ENCODE results near the gene SERAC1. TPM values are rescaled to one million over a fixed set of nuclear protein-coding genes. Genes with fewer than 3 reads are reported as not detected.
A peak's percentile ranks its signal among the peaks of the same experiment; 100 is the strongest.

Gene SERAC1
- total RNA-seq, 1 donor from 2014 or later: 10.1 TPM

DNA sequence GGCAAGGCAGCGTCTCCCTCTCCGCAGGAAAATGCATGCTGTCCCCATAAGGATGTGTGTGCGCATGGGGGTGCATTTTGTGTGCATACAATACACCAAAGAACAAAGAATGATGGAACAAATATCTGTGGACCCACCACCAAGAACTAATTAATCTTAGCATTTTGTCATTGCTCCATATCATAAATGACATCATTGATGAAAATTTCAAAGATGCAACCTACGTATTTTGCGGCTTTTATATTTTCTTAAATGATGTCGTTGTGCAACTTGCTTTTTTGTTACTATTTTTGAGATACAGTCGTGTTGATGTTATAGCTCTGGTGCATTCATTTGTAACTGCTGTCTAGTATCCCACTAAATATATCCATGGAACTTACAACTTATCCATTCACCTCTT, 89.7 kb downstream of the SERAC1 start:
- Histone ChIP-seq H3K27me3 (no peaks in the 10 kb centered on the region), H3K4me1 (no peaks in the 10 kb centered on the region), H3K36me3 (peaks cover 0 to 4% of the 10 kb centered on the region in 2 donors), H3K27ac (no peak overlapping the region), H3K9me3 (no peaks in the 10 kb centered on the region), H3K4me3 (no peak overlapping the region)
- TF ChIP-seq POLR2AphosphoS5 (IDR thresholded peaks at IDR 0.05; ENCODE audit: insufficient read depth in 1 of 2, low read depth in 1 of 2) (no peak), POLR2A (IDR thresholded peaks at IDR 0.05) (no peak)
- TF ChIP-seq, protein P1, sequence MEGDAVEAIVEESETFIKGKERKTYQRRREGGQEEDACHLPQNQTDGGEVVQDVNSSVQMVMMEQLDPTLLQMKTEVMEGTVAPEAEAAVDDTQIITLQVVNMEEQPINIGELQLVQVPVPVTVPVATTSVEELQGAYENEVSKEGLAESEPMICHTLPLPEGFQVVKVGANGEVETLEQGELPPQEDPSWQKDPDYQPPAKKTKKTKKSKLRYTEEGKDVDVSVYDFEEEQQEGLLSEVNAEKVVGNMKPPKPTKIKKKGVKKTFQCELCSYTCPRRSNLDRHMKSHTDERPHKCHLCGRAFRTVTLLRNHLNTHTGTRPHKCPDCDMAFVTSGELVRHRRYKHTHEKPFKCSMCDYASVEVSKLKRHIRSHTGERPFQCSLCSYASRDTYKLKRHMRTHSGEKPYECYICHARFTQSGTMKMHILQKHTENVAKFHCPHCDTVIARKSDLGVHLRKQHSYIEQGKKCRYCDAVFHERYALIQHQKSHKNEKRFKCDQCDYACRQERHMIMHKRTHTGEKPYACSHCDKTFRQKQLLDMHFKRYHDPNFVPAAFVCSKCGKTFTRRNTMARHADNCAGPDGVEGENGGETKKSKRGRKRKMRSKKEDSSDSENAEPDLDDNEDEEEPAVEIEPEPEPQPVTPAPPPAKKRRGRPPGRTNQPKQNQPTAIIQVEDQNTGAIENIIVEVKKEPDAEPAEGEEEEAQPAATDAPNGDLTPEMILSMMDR (IDR thresholded peaks at IDR 0.05): no peak
- intact Hi-C loops (cut with DNase I): no loop called here
- no peak for DNase-seq (ENCODE audit: extremely low spot score in 2 of 2)

DNA sequence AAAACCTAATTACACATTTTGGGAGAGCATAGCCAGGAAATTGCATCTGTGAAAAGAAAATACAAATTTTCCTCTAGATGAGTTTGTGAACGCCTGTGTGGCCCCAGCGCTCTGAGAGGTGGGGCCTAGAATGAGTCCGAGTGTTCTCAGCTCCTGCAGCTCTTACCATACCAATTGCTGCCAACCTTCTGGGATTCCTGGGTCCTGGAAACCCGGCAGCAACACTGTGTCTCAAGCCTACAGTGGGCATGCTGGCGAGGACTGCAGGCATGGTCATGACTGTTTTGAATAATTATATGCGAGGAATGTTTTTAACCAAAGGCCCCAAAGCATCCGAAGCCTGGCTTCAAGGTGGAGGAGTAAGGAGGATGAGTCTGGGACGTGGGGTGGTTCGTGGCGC, 90.4 kb downstream of the SERAC1 start:
- intact Hi-C loops (cut with DNase I): no loop called here
- Histone ChIP-seq H3K9me3 (no peaks in the 10 kb centered on the region), H3K36me3 (peaks cover 0 to 4% of the 10 kb centered on the region in 2 donors), H3K27me3 (no peaks in the 10 kb centered on the region), H3K27ac (no peak overlapping the region), H3K4me3 (no peak overlapping the region), H3K4me1 (no peaks in the 10 kb centered on the region)
- no peak for DNase-seq (ENCODE audit: extremely low spot score in 2 of 2)
- TF ChIP-seq, protein P1 (IDR thresholded peaks at IDR 0.05): no peak
- TF ChIP-seq POLR2A (IDR thresholded peaks at IDR 0.05) (no peak), POLR2AphosphoS5 (IDR thresholded peaks at IDR 0.05; ENCODE audit: insufficient read depth in 1 of 2, low read depth in 1 of 2) (no peak)

DNA sequence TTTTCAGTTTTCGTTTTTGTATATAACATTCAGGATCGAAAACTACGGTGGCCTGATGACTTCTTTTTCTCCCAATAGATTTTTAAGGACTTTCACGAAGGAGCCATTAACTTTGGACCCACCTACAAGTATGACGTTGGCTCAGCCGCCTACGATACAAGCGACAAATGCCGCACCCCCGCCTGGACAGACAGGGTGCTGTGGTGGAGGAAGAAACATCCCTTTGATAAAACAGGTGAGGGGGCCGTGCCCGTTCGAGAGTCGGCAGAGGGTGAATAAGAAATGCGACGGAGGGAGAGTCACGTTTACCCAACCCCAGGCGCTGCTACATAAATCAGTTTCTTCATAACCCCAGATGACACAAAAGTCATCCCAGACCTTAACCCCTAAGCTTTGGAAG, 91.5 kb downstream of the SERAC1 start:
- no peak overlapping the region for H3K4me3 ChIP-seq
- no peak for TF ChIP-seq POLR2A (IDR thresholded peaks at IDR 0.05)
- TF ChIP-seq, protein P1 (IDR thresholded peaks at IDR 0.05): no peak
- TF ChIP-seq POLR2AphosphoS5 (IDR thresholded peaks at IDR 0.05; ENCODE audit: insufficient read depth in 1 of 2, low read depth in 1 of 2): no peak
- peaks cover 0 to 4% of the 10 kb centered on the region in 2 donors for H3K36me3 ChIP-seq
- intact Hi-C loops (cut with DNase I): no loop called here
- H3K9me3 ChIP-seq: no peaks in the 10 kb centered on the region
- no peaks in the 10 kb centered on the region for H3K27me3 ChIP-seq
- H3K4me1 ChIP-seq: no peaks in the 10 kb centered on the region
- no peak for DNase-seq (ENCODE audit: extremely low spot score in 2 of 2)
- H3K27ac ChIP-seq: no peak overlapping the region

DNA sequence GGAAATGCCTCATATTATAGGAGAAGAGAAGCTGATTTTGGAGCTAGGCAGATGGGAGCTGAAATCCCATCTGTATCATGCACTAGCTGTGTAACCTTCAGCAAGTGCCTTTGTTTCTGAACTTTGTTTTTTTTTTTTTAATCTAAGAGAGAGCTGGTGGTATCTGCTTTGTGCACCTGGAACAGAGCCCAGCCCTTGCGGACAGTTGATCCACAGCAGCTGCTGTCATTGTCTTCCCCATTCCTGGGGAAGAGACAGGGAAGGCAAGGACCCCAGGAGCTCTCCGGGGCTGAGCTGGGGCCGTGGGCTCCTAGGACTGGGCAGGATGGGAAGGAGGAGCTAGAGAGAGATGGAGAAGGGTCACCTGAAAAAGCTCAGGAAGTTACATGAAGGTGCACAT, 94.3 kb downstream of the SERAC1 start:
- intact Hi-C loops (cut with DNase I): loop anchor here (5.0 kb wide), 1 partner anchor 91 kb away; the partner anchor contains the start of gene SYNJ2
- H3K27me3 ChIP-seq: no peaks in the 10 kb centered on the region
- TF ChIP-seq POLR2AphosphoS5 (IDR thresholded peaks at IDR 0.05; ENCODE audit: insufficient read depth in 1 of 2, low read depth in 1 of 2): no peak
- TF ChIP-seq, protein P1 (IDR thresholded peaks at IDR 0.05): no peak
- no peak for TF ChIP-seq POLR2A (IDR thresholded peaks at IDR 0.05)
- no peaks in the 10 kb centered on the region for H3K9me3 ChIP-seq
- H3K36me3 ChIP-seq: no peaks in the 10 kb centered on the region
- no peak overlapping the region for H3K4me3 ChIP-seq
- no peak overlapping the region for H3K27ac ChIP-seq
- H3K4me1 ChIP-seq: peaks cover 6% of the 10 kb centered on the region
- no peak for DNase-seq (ENCODE audit: extremely low spot score in 2 of 2)

DNA sequence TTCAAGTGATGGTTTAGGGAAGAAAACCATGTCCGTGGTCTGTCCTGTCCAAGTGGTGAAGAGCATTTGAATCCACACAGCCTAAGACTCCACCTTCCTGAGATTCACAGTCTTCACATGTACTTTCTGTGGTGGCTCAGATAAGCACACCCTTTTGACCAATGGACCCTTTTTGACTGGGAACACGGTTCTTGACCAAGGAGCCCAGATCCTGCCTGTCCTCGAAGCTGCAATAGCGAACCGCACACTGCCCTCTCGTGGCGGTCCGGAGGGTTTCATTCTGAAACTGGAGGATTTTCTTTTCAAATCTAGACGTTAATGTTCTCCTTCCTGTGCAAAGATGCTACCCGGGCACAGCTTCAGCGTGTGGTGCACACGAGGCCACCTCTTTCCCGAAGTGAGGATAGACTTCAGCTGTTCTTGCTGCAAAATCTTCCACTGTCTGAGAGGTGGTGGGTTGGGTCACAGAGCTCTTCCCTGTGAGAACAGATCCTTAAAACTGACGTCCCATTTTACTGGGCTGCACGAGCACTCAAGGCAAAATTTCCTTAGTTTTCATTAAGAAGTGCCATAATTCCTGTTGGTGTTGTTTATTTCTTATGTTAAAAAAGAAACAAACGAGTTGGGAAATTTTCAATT, 95.9 kb downstream of the SERAC1 start:
- H3K4me3 ChIP-seq: no peak overlapping the region
- intact Hi-C loops (cut with DNase I): loop anchor here (5.0 kb wide), 1 partner anchor 90 kb away; the partner anchor contains the start of gene SYNJ2
- TF ChIP-seq POLR2AphosphoS5 (IDR thresholded peaks at IDR 0.05; ENCODE audit: insufficient read depth in 1 of 2, low read depth in 1 of 2): peak in 1 of 2 donors; percentile 51
- TF ChIP-seq, protein P1 (IDR thresholded peaks at IDR 0.05): peak; percentile 63 to 87 (median 83)
- no peak for TF ChIP-seq POLR2A (IDR thresholded peaks at IDR 0.05)
- no peaks in the 10 kb centered on the region for H3K9me3 ChIP-seq
- no peaks in the 10 kb centered on the region for H3K36me3 ChIP-seq
- peak overlapping the region; percentile 59 for H3K27ac ChIP-seq
- peaks cover 14% of the 10 kb centered on the region for H3K4me1 ChIP-seq
- no peak for DNase-seq (ENCODE audit: extremely low spot score in 2 of 2)
- H3K27me3 ChIP-seq: no peaks in the 10 kb centered on the region
